Measurements from ENCODE around the gene TENT4A.

DNA sequence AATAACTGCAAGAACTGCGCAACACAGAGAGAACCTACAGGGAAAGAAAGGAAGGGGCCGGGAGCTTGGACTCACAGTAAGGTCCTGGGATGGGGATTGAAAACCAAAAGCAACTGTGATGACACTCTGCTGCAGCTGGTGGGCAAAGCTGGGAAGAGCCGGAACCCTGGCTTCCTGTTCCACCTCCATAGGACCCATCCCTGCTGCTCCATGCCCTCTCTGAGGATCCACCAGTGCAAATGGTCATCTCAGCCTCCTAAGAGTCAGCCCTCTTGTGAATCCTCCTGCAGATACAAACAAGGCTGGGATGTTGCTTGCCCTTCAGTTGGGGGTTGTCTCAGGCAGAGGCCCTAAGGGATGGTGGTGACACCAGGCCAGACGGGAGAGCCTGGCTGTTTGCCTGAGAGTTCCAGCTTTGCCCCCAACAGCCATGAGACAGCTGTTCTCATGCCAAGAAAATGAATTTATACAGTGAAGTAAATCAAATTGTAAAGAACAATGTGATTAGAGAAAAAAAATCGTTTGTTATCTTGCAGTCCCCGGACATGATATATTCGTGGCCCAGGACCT is 90.8 kb downstream of the TENT4A start:
- TF ChIP-seq, protein P1, sequence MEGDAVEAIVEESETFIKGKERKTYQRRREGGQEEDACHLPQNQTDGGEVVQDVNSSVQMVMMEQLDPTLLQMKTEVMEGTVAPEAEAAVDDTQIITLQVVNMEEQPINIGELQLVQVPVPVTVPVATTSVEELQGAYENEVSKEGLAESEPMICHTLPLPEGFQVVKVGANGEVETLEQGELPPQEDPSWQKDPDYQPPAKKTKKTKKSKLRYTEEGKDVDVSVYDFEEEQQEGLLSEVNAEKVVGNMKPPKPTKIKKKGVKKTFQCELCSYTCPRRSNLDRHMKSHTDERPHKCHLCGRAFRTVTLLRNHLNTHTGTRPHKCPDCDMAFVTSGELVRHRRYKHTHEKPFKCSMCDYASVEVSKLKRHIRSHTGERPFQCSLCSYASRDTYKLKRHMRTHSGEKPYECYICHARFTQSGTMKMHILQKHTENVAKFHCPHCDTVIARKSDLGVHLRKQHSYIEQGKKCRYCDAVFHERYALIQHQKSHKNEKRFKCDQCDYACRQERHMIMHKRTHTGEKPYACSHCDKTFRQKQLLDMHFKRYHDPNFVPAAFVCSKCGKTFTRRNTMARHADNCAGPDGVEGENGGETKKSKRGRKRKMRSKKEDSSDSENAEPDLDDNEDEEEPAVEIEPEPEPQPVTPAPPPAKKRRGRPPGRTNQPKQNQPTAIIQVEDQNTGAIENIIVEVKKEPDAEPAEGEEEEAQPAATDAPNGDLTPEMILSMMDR (conservative IDR thresholded peaks at IDR 0.05 in 1 of 2, IDR thresholded peaks at IDR 0.05 in 1 of 2; ENCODE audit: extremely low read depth in 1 of 2, insufficient read depth in 1 of 2, low read depth in 1 of 2, low read length in 2 of 2) = no peak
- TF ChIP-seq EZH2 (IDR thresholded peaks at IDR 0.05; ENCODE audit: borderline replicate concordance, low read length) = no peak

All from mammary epithelial cell (primary cell).